ENCODE data around the gene ANKRD66.
"Not testable (repeated sequence)": the region's sequence is repeated elsewhere in the genome, so short reads cannot be mapped to it uniquely, and the experiment has no call there.

Gene ANKRD66

DNA sequence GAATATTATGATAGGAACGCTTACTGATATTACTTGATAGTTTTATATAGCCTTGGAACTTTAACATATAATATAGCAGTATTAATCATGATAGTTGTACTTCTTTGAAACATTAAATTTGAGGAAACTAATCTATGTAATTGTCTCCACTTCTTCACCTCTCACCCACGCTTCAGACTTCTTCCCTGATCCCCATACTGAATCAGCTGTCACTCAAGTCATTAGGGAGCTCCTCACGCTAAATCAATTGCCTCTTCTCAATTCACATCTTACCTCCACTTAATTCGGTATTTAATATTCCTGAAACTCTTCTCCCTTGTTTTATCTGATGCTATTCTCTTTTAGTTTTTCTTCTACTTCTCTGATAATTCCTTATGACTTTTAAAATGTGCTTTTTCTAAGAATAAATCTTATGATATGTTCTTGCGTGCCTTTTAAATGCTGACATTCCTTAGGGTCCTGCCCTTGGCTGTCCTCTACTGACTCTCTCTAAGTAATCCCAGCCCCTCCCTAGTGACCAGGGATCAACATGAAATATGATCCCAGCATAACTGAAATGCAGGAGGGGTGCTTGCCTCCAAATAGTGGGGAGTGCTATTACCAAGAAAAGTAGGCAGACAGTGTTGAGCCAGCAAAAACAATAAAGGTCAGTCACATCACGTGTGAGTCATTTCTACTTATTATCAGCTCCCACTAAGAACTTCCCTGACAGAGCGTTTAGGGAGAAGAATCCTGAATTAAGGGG is 9.9 kb downstream of the ANKRD66 start:
- no peak for DNase-seq

DNA sequence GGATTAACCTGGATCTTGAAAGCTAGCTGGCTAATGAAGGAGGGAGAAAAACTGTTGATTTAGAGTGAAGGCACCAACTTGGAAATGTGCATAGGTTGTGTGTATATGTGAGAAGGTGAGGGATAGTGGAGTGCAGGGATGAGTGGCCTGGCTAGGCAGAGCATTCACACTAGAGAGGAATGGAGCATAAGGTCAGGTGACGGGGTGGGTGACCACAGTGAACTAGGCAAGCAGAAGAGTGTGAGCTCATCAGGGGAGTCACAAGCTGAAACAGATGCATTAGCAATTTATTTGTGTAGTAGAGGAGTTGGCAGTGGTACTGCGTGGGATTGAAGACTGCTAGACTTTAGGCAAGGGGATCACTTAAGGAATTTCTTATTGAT is 10.5 kb downstream of the ANKRD66 start:
- no peak for DNase-seq

GRCh38 chr6:46758960-46759753 is 12.4 kb downstream of the ANKRD66 start:
- no peak for DNase-seq

DNA sequence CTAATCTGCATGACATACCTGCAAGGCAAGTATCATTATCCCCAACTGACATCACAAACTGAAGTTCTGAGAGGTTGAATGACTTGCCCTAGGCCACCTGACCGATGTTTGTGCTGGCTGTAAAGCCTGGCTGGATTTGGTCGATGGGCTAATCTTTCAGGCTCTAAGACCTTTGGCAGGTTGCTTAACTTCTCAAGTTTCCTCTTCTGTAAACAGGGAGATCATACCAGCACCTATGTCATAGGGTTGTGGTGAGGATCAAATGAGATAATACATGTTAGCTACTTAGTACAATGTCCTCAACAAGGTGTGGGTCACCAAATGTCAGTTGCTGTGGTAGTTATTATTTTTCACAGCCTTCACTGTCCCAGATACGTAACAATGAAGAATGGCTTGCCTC is 14.2 kb downstream of the ANKRD66 start:
- no peak for DNase-seq

DNA sequence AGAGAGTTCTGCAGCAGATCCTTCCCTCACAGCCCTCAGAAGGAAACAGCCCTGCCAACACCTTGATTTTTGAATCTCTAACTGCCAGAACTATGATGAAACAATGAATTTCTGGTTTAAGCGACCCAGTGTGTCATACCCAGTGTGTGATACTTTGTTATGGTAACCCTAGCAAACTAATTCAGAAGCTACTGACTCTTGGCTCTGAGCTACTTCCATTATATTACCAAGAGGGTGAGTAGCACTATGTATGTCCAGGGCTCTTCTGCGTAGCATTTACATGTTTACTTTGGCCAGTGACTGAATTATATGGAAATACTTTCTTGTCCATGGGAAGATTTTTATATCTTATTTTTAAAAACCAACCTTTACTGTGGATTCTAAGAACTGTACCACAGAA is 16.7 kb downstream of the ANKRD66 start:
- DNase-seq = no peak

DNA sequence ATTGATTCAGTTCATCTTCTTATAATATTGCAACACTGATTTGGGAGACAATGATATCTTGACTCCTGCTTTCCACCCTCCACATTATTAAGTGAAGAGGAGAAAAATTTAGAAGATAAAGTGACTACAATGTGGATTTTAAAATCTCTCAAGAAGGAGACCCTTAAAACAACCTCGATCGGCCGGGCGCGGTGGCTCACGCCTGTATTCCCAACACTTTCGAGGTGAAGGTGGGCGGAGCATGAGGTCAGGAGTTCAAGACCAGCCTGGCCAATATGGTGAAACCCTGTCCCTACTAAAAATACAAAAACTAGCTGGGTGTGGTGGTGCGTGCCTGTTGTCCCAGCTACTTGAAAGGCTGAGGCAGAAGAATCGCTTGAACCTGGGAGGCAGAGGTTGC is 17.5 kb downstream of the ANKRD66 start:
- DNase-seq = not testable (repeated sequence)

- DNase-seq = no peak
Observed at GRCh38 chr6:46764961-46765360, 18.2 kb downstream of the ANKRD66 start.

DNA sequence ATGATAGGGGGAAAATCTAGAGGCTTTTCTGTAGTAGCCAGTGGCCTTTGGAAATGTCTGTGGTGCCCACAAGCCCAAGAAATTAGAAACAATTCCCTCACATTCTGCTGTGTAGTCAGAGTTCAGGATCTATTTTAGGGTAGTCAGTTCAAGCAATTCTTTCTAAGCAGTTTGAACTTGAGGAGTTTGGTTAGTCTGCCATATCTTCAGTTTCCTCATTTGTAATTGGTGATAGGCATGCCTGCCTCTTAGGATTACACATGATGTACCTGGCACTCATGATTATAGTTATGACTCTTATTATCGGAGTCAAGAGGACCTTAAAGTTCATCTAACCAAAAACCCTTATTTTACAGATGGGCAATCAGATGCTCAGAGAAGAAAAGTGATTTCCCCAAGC is 25.3 kb downstream of the ANKRD66 start:
- peak in 1 of 2 experiments; percentile 0 for DNase-seq

- DNase-seq = no peak
Observed at GRCh38 chr6:46772762-46773161, 26.0 kb downstream of the ANKRD66 start.

DNA sequence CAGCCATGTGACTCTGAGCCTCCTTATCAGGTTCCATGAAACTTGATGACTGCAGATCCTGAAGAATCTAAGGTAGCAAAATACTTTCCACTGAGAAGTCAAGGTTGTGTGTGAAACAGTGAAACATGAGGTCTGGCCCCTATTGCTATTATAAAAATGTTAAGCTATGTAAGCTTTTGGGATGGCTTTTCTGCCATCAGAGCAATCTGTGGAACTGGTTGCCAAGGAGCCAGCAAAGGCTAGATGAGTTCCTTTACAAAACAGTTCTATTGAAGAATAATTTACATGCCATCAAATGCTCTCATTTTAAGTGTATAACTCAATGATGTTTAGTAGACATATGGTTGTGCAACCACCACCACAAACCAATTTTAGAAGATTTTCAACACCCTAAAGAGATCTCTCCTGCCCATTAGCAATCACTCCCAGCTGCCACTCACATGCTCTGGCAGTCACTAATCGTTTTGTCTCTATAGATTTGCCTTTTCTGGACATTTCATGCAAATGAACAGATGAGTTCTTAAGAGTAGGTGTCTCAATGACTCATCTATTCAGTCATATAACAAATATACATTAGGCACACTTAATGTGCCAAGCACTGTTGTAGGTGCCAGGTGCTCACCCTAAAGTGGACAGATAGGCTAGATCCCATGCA is 26.6 kb downstream of the ANKRD66 start:
- no peak for DNase-seq

DNA sequence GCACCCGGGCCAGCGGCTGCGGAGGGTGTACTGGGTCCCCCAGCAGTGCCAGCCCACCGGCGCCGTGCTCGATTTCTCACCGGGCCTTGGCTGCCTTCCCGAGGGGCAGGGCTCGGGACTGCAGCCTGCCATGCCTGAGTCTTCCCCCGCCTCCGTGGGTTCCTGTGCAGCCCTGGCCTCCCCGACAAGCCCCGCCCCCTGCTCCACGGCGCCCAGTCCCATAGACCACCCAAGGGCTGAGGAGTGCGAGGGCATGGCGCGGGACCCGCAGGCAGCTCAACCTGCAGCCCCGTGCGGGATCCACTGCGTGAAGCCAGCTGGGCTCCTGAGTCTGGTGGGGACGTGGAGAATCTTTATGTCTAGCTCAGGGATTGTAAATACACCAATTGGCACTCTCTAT is 28.0 kb downstream of the ANKRD66 start:
- not testable (repeated sequence) for DNase-seq

DNA sequence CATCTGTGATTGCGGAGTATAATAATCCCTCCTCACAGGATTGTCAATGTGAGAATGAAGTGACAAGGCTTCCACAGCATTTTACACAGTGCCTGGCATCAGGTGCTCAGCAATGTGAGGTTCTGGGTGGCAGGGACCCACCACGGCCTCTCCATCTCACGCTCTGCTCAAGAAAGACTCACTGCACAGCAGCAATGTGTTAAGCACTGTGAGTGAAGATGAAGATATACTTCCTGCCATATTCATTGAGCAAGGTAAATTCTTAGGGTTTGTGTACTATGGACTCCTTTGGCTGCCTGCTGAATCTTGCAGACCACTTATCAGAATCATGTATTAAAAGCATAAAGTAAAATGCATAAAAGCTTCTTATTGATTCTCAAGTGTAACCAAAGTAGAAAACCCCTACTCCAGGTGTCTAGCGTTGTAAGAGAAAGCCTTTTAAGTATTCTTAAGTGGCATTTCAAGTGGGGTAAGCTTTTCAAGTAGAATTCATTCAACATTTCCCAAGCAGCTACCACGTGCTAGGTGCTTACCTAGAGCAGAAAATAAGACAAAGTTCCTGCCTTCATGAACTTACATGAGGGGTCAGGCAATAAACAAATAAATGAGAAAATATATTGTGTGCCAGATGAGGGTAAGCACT is 29.5 kb downstream of the ANKRD66 start:
- no peak for DNase-seq

GRCh38 chr6:46777476-46778346 is 31.0 kb downstream of the ANKRD66 start:
- no peak for DNase-seq

DNA sequence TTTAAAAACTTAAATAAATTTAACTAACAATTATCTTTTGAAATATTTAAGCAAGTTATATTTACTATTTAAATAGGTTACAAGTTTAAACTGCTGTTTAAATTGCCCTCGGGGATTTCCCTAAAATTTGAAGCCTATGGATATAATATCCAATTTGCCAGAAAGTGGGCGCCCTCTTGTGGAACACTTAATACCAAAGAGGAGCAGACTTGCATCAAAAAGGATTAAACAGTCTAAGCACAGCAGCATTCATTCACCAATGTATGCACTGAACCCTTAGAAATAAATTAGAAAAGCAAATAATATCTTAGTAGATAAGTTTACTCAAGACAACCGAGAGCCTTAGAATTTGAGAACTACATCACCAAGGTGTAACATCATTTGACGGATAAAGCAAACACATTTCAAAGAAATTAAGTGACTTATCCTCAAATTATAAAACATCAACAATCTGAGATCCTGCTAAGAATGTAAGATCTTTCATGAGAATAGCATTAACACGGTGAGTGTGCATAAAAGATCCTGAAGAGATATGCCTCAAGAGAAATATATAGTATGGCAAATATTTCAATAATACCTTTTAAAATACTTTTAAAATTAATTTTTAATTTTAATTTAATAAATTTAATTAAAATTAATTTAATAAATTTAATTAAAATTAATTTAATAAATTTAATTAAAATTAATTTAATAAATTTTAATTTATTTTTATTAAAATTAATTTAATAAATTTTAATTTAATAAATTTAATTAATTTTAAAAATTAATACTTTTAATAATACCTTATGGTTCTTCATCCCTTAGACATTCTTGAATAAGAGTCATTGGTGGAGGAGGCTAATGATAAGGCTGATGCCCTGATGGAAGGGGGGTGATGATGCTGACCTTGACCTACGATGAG is 35.0 kb downstream of the ANKRD66 start:
- DNase-seq = peak; percentile 59 to 72

DNA sequence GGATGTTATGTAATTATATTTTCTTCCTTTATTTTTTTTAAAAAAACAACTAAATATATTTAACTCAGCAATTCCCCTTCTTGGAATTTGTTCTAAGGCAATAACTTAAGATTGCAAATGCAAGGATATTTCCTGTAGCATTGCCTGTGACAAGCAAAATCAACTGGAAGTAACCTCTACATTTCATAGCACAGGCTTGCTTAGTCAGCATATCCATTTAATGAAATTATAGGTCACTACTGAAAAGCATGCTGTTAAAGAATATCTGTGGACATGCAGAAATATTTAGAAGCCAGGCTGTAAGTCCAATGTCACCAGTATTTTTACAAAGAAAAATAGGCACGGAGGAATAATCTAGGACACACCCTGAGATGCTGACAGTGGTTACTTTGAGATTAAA is 37.8 kb downstream of the ANKRD66 start:
- DNase-seq = no peak

DNA sequence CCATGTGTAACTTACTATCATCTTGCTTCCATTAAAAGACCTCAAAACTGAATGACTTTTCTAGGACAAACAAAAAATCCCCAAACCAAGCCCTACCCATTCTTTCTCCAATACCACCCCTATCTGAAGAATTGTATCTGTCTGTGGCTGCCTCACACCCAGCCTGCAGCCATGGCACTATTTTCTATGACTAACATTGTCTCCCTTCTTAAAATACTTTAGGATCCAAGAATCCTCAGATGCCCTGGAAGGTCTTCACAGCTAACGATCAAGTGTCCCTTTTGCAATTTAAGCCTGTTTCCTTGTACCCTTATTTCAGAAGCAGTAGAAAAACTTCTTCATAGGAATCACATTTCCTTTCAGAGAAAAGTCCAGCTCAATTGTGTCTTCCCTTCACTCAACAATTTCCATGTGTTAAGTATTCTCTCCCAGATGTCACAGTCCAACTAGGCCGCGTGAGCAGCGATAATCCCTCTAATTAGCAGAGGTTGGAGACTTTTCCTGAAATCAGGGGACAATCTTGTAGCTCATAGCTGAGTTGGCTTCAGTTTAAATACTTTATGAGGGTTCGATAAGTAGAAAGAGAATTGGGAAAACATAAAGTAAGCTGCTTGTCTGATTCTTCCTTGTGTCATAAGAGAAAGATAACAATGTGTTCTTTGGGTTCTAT is 41.3 kb downstream of the ANKRD66 start:
- DNase-seq = no peak

GRCh38 chr6:46788791-46789190 is 42.1 kb downstream of the ANKRD66 start:
- no peak for DNase-seq

DNA sequence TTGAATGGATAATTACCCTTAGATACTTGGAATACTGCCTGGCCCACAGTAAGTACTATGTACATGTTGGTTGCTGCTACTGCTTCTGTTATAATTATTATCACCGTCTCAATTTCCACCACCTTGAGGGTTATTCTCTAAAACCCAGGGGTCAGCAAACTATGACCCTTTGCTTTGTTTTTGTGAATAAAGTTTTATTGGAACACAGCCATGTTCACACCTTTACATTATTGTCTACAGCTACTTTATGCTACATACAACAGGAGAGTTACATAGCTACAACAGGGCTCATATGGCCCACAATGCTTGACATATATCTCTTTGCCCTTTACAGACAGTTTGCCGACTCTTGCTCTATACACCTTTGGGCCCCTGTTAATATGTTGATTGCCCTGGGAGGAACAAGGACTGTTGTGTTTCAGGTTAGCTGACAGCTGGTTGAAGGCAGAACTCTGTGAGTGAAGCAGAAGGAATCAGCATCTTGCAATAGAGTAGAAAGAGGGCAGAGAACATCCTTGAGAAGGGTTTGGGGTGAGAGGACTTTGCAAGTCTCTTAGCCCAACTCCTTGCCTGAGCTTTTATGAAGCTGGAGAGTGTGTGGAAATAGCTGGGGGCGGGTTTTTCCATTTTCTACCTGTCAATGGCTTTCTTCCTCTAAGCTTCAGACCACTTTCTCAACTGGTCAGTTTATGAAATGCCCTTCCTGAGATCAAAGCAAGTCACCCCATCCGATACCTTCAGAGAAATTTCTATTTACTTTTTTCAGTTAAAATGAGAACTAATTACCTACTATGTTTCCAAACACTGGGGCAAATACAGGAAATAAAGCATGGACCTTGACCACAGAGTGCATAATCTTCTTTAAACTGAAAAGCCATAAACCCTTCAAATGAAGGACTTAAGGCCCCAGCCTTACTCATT is 43.0 kb downstream of the ANKRD66 start:
- no peak for DNase-seq

GRCh38 chr6:46790355-46790874 is 43.7 kb downstream of the ANKRD66 start:
- no peak for DNase-seq
